ENCODE results near the gene FAAP20.

Gene FAAP20

GRCh38 chr1:2193514-2194281, 874 bp downstream of the FAAP20 start:
- no peak for DNase-seq

- no peak for DNase-seq
These were observed 2.3 kb downstream of the FAAP20 start for GRCh38 chr1:2192031-2192995.

- no peak for DNase-seq
These were observed 4.0 kb downstream of the FAAP20 start for GRCh38 chr1:2190491-2190976.

GRCh38 chr1:2189459-2190425, 4.8 kb downstream of the FAAP20 start:
- DNase-seq: peak; percentile 70

GRCh38 chr1:2188336-2188735, 6.2 kb downstream of the FAAP20 start:
- DNase-seq: no peak

GRCh38 chr1:2187619-2188018, 7.0 kb downstream of the FAAP20 start:
- DNase-seq: no peak

GRCh38 chr1:2186901-2187300, 7.7 kb downstream of the FAAP20 start:
- DNase-seq: no peak

GRCh38 chr1:2185880-2186855, 8.4 kb downstream of the FAAP20 start:
- DNase-seq: no peak

GRCh38 chr1:2184934-2185333, 9.6 kb downstream of the FAAP20 start:
- no peak for DNase-seq

- DNase-seq: no peak
These were observed 10.0 kb downstream of the FAAP20 start for GRCh38 chr1:2184531-2184930.

GRCh38 chr1:2183937-2184334, 10.6 kb downstream of the FAAP20 start:
- no peak for DNase-seq

- no peak for DNase-seq
These were observed 12.2 kb downstream of the FAAP20 start for GRCh38 chr1:2182376-2182775.

- DNase-seq: no peak
These were observed 12.8 kb downstream of the FAAP20 start for GRCh38 chr1:2181752-2182151.

- no peak for DNase-seq
These were observed 13.3 kb downstream of the FAAP20 start for GRCh38 chr1:2181271-2181670.

- no peak for DNase-seq
These were observed 14.0 kb downstream of the FAAP20 start for GRCh38 chr1:2180297-2181245.

- no peak for DNase-seq
These were observed 15.1 kb downstream of the FAAP20 start for GRCh38 chr1:2179283-2180013.

GRCh38 chr1:2178875-2179274, 15.7 kb downstream of the FAAP20 start:
- DNase-seq: no peak

GRCh38 chr1:2177946-2178538, 16.5 kb downstream of the FAAP20 start:
- DNase-seq: no peak

GRCh38 chr1:2177541-2177940, 17.0 kb downstream of the FAAP20 start:
- DNase-seq: no peak
